Measurements from ENCODE around the gene GRK5. TPM values are rescaled to one million over a fixed set of nuclear protein-coding genes. Genes with fewer than 3 reads are reported as not detected.

The GRK5 gene
- polyA plus RNA-seq, 1 experiment = 20.8 TPM

DNA sequence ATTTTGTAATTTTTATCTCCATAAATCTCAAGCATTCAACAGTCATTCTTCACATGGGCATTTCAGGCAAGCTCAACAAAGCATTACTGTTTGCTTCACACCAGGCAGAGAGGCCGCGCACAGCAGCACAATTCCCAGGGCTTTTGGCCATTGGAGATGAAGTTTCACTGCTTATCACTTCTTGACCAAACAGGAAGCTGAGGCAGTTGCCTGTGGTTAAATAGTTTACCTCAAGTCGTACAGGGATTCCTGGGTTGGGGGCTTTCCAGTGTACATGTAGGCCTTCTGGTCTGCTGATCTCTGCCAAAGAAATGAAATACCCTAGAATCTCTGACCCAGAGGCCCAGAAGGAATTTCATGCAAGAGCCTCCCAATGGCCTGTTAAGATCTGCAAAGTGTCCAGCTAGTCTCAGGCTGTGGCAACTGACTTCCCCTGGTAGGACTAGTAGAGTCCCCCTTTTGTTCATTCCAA lies 17.5 kb upstream of the GRK5 start:
- Histone ChIP-seq H3K36me3 (ENCODE audit: control insufficient read depth, insufficient read depth, low read length) (no peaks in the 10 kb centered on the region), H3K27me3 (ENCODE audit: control insufficient read depth, insufficient read depth, low read length) (no peaks in the 10 kb centered on the region), H3K4me3 (ENCODE audit: low read depth, low read length) (no peak overlapping the region)
- ChIA-PET CTCF (interaction anchor here (0.9 to 3.4 kb wide), 8 partner anchors 9 to 58 kb away, joined by 3 to 18 read pairs (median 4); partner anchors contain the start of gene GRK5), POLR2A (interaction anchor here (0.8 kb wide), 1 partner anchor 24 kb away, joined by 3 read pairs; the partner anchor contains the start of gene SFXN4)
- TF ChIP-seq, protein P1, sequence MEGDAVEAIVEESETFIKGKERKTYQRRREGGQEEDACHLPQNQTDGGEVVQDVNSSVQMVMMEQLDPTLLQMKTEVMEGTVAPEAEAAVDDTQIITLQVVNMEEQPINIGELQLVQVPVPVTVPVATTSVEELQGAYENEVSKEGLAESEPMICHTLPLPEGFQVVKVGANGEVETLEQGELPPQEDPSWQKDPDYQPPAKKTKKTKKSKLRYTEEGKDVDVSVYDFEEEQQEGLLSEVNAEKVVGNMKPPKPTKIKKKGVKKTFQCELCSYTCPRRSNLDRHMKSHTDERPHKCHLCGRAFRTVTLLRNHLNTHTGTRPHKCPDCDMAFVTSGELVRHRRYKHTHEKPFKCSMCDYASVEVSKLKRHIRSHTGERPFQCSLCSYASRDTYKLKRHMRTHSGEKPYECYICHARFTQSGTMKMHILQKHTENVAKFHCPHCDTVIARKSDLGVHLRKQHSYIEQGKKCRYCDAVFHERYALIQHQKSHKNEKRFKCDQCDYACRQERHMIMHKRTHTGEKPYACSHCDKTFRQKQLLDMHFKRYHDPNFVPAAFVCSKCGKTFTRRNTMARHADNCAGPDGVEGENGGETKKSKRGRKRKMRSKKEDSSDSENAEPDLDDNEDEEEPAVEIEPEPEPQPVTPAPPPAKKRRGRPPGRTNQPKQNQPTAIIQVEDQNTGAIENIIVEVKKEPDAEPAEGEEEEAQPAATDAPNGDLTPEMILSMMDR (IDR thresholded peaks at IDR 0.05; ENCODE audit: insufficient read depth, low read depth, low read length) = no peak
- DNase-seq (ENCODE audit: low read depth) = no peak

DNA sequence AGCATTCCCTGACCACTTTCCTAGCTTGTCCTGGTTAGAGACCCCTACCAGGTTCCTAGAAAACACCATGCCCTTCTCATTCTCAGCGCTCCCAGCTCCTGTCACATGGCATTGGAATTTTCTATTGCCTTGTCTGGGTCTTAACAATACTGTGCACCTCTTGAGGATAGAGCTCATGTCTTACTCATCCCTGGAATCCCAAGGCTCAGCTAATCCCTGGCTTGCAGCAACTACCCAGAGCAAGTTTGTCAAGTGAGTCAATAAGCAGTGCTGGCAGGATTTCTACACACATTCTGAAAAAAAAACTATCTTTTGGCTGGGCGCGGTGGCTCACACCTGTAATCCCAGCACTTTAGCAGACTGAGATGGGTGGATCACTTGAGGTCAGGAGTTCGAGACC lies 17.0 kb upstream of the GRK5 start:
- ChIA-PET CTCF (interaction anchor here (0.9 to 3.4 kb wide), 7 partner anchors 8 to 59 kb away, joined by 3 to 18 read pairs (median 4); partner anchors contain the start of gene GRK5), POLR2A (interaction anchor here (0.7 to 0.8 kb wide), 3 partner anchors 14 to 602 kb away, joined by 3 to 5 read pairs (median 3); partner anchors contain the start of gene SFXN4)
- Histone ChIP-seq H3K27me3 (ENCODE audit: control insufficient read depth, insufficient read depth, low read length) (no peaks in the 10 kb centered on the region), H3K36me3 (ENCODE audit: control insufficient read depth, insufficient read depth, low read length) (no peaks in the 10 kb centered on the region), H3K4me3 (ENCODE audit: low read depth, low read length) (no peak overlapping the region)
- TF ChIP-seq, protein P1 (IDR thresholded peaks at IDR 0.05; ENCODE audit: insufficient read depth, low read depth, low read length) = no peak
- peak; percentile 88 for DNase-seq (ENCODE audit: low read depth)

DNA sequence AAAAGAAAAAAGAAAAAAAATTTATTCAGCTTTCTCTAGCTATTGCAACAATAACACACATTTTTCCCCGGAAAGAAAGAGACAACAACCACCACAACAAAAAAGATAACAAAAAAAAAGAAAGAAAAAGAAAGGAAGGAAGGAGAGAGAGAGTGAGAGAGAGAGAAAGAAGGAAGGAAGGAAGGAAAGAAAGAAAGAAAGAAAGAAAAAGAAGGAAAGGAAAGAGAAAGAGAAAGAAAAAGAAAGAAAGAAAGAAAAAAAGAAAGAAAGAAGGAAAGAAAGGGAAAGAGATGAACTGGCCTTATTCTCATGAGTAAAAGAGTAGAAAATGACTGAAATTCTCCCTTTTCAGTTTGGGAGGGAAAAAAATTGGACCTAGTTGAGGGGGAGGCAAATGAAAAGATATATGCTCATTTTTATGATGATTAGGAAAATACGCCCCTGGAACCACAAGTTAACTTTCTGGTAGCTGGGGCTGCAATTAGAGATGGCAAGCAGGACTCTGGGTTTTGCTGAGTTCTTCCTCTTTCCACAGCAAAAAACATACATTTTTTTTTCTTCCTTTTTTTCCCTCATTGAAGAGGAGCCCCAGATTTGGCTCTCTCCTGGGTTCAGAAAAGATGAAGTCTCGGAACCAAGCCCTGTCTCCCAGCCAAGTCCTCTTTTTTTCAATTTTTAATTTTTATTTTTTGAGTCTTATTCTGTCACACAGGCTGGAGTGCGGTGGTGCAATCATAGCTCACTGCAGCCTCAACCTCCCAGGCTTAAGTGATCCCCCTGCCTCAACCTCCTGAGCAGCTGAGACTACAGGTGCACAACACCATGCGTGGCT lies 16.2 kb upstream of the GRK5 start:
- ChIA-PET CTCF (interaction anchor here (3.4 kb wide), 1 partner anchor 8 kb away, joined by 18 read pairs; no protein-coding TSS in a partner anchor), POLR2A (interaction anchor here (0.7 kb wide), 2 partner anchors 15 to 603 kb away, joined by 3 to 5 read pairs; no protein-coding TSS in a partner anchor)
- no peaks in the 10 kb centered on the region for H3K36me3 ChIP-seq (ENCODE audit: control insufficient read depth, insufficient read depth, low read length)
- no peak overlapping the region for H3K4me3 ChIP-seq (ENCODE audit: low read depth, low read length)
- no peaks in the 10 kb centered on the region for H3K27me3 ChIP-seq (ENCODE audit: control insufficient read depth, insufficient read depth, low read length)
- TF ChIP-seq, protein P1 (IDR thresholded peaks at IDR 0.05; ENCODE audit: insufficient read depth, low read depth, low read length) = no peak
- DNase-seq (ENCODE audit: low read depth) = no peak

DNA sequence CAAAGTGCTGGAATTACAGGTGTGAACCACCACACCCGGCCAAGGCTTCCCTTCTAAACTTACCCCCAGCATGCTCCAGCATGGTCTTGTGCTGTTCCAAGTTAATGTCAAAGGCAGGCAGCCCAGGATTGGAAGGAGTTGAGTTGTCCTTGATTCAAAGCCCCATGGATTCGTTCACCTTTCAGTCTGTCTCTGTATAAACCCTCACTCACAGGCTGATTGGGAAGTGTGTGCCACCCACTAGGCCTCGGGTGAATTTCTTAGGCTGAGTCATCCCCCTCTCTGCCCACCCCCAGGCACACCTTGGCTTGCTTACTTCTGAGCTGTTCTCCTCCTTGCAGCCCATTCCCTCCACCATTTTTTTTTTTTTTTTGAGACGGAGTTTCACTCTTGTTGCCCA lies 15.5 kb upstream of the GRK5 start:
- ChIA-PET CTCF (interaction anchor here (0.6 kb wide), 1 partner anchor 406 kb away, joined by 4 read pairs; no protein-coding TSS in a partner anchor), POLR2A (no interaction called here)
- DNase-seq (ENCODE audit: low read depth) = no peak
- no peaks in the 10 kb centered on the region for H3K36me3 ChIP-seq (ENCODE audit: control insufficient read depth, insufficient read depth, low read length)
- TF ChIP-seq, protein P1 (IDR thresholded peaks at IDR 0.05; ENCODE audit: insufficient read depth, low read depth, low read length) = no peak
- no peaks in the 10 kb centered on the region for H3K27me3 ChIP-seq (ENCODE audit: control insufficient read depth, insufficient read depth, low read length)
- no peak overlapping the region for H3K4me3 ChIP-seq (ENCODE audit: low read depth, low read length)

DNA sequence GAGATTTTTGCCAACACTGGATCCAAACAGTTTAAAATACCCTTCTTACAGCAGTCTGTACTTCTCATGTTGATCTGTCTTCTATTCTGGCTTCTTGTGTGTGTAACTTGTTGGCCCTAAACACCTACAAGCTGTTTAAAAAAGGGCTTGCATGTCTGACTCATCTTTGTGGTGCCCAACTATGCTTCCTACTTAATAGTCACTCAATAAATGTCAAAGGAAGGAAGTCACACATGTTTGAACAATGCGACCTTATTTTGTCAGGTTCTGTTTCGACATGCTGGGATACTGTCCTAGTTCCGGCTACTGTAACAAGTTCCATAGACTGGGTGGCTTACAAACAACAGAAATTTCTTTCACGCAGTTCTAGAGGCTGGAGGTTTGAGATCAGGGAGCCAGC lies 9.4 kb upstream of the GRK5 start:
- DNase-seq (ENCODE audit: low read depth) = peak; percentile 95
- CTCF ChIA-PET = interaction anchor here (0.6 to 8.6 kb wide), 23 partner anchors 8 to 1512 kb away, joined by 3 to 143 read pairs (median 7); partner anchors contain the start of genes GRK5 and RGS10
- TF ChIP-seq, protein P1 (IDR thresholded peaks at IDR 0.05; ENCODE audit: insufficient read depth, low read depth, low read length) = no peak
- no peak overlapping the region for H3K4me3 ChIP-seq (ENCODE audit: low read depth, low read length)
- H3K36me3 ChIP-seq (ENCODE audit: control insufficient read depth, insufficient read depth, low read length) = no peaks in the 10 kb centered on the region
- POLR2A ChIA-PET = interaction anchor here (0.6 to 0.7 kb wide), 2 partner anchors 86 to 173 kb away, joined by 3 read pairs; no protein-coding TSS in a partner anchor
- H3K27me3 ChIP-seq (ENCODE audit: control insufficient read depth, insufficient read depth, low read length) = no peaks in the 10 kb centered on the region

Measured in BJ (cell line).